GM12878 (cell line): Measurements from ENCODE around the gene RERE. TPM values are rescaled to one million over a fixed set of nuclear protein-coding genes. Genes with fewer than 3 reads are reported as not detected.

Experiments
- ATAC-seq: fragments of 200-7000 bp; cut with Tn5 transposase; 3 replicates; pipeline ENCODE4 v1.9.1; 2020; ENCODE audit warnings: mild to moderate bottlenecking, moderate library complexity
- BruUV-seq: library from RNA; stranded (reverse); fragments of 400-500 nt; replicated peaks from 2 replicates; lab custom pipeline; 2021; lab: Mats Ljungman, UMichigan
- CTCF ChIA-PET: fragments of 300-600 bp; sonication (Branson Sonifier 250); formaldehyde crosslinking; extraction: SDS; loops from one replicate; lab custom pipeline; 2021; ENCODE audit warnings: inconsistent platforms; lab: Yijun Ruan, JAX
- POLR2A ChIA-PET: fragments of 350-600 bp; formaldehyde crosslinking; extraction: SDS; loops from one replicate; lab custom pipeline; 2021; ENCODE audit warnings: inconsistent platforms; lab: Charles Lee
- RAD21 ChIA-PET: fragments of 300-600 bp; sonication (Branson Sonifier 250); formaldehyde crosslinking; loops from one replicate; lab custom pipeline; 2023; ENCODE audit warnings: antibody characterized with exemption; ENCODE audit not compliant: unreplicated experiment; lab: Charles Lee
- SMC1A ChIA-PET: fragments of 300-600 bp; sonication (Branson Sonifier 250); formaldehyde crosslinking; loops from one replicate; lab custom pipeline; 2023; ENCODE audit not compliant: unreplicated experiment, uncharacterized antibody; lab: Charles Lee
- DNase-seq: peaks from one replicate; pipeline ENCODE4 v3.0.0-alpha.2; 2011; ENCODE audit warnings: low read depth, low spot score
- FAIRE-seq: peaks from 3 replicates; lab custom pipeline; 2011; peaks lifted over from hg19 to GRCh38; lab: Jason Lieb, UNC
- H2AFZ ChIP-seq: 2 replicates; pipeline ENCODE4 v1.6.0; 2011; ENCODE audit warnings: low read depth, low read length, control low read depth; ENCODE audit not compliant: control insufficient read depth
- H3K27ac ChIP-seq: 2 replicates; pipeline ENCODE4 v1.5.1; 2011; ENCODE audit warnings: control low read depth; ENCODE audit not compliant: control insufficient read depth, insufficient read depth
- H3K27me3 ChIP-seq, 2 experiments: replicated peaks in 1 of 2; 2 replicates each; pipeline versions ENCODE4 v1.6.0 to v1.6.1; 2011; ENCODE audit warnings: low read length in 1 of 2; ENCODE audit not compliant: control insufficient read depth in 2 of 2, insufficient read depth in 2 of 2
- H3K36me3 ChIP-seq, 2 experiments: 2 replicates each; pipeline ENCODE4 v1.5.1; 2011; ENCODE audit warnings: low read length in 1 of 2; ENCODE audit not compliant: control insufficient read depth in 2 of 2, insufficient read depth in 2 of 2
- H3K4me1 ChIP-seq: 2 replicates; pipeline ENCODE4 v1.6.1; 2011; ENCODE audit warnings: mild to moderate bottlenecking, low read length, moderate library complexity, mixed read lengths; ENCODE audit not compliant: control insufficient read depth, insufficient read depth
- H3K4me2 ChIP-seq: 2 replicates; pipeline ENCODE4 v1.6.0; 2011; ENCODE audit warnings: control low read depth; ENCODE audit not compliant: control insufficient read depth, insufficient read depth
- H3K4me3 ChIP-seq: fragments of 200-600 bp; sonication (generic); 2 replicates; pipeline ENCODE4 v1.5.1; 2016
- H3K79me2 ChIP-seq: 2 replicates; pipeline ENCODE4 v1.6.0; 2011; ENCODE audit warnings: low read length; ENCODE audit not compliant: control insufficient read depth, insufficient read depth
- H3K9ac ChIP-seq: 2 replicates; pipeline ENCODE4 v1.8.0; 2011; ENCODE audit warnings: low read length, control low read depth, mixed read lengths; ENCODE audit not compliant: control insufficient read depth, insufficient read depth
- H3K9me3 ChIP-seq: replicated peaks from 3 replicates; pipeline ENCODE4 v1.5.1; 2011; ENCODE audit warnings: mild to moderate bottlenecking, low read length; ENCODE audit not compliant: control insufficient read depth, insufficient read depth
- H4K20me1 ChIP-seq: 2 replicates; pipeline ENCODE4 v1.6.0; 2011; ENCODE audit not compliant: control insufficient read depth, insufficient read depth
- BACH1 ChIP-seq: fragments of 450-650 bp; IDR thresholded peaks from 2 replicates; pipeline ENCODE4 v1.6.1; 2017; ENCODE audit warnings: mild to moderate bottlenecking, borderline replicate concordance
- BMI1 ChIP-seq: fragments of 450-650 bp; IDR thresholded peaks from 2 replicates; pipeline ENCODE4 v1.6.1; 2016; ENCODE audit warnings: mild to moderate bottlenecking, moderate library complexity, borderline replicate concordance
- CREM ChIP-seq: IDR thresholded peaks from 2 replicates; pipeline ENCODE4 v1.6.1; 2014; ENCODE audit warnings: antibody characterized with exemption, low read depth
- EGR1 ChIP-seq, 2 experiments: IDR thresholded peaks; 1 replicate in 1 of 2; 2 replicates in 1 of 2; pipeline ENCODE4 v1.6.1; 2011 to 2012; ENCODE audit warnings: low read depth in 2 of 2, low read length in 2 of 2, borderline replicate concordance in 1 of 2, mild to moderate bottlenecking in 1 of 2, moderate library complexity in 1 of 2
- HDGF ChIP-seq: fragments of 450-650 bp; IDR thresholded peaks from 2 replicates; pipeline ENCODE4 v1.6.1; 2016; ENCODE audit warnings: antibody characterized with exemption
- IRF5 ChIP-seq: fragments of 450-650 bp; IDR thresholded peaks from 2 replicates; pipeline ENCODE4 v1.6.1; 2017; ENCODE audit warnings: borderline replicate concordance
- NBN ChIP-seq: fragments of 450-650 bp; IDR thresholded peaks from 2 replicates; pipeline ENCODE4 v1.6.1; 2016
- NR2F1 ChIP-seq: fragments of 450-650 bp; conservative IDR thresholded peaks from 2 replicates; pipeline ENCODE4 v1.6.1; 2017; ENCODE audit warnings: mild to moderate bottlenecking
- USF2 ChIP-seq: IDR thresholded peaks from 2 replicates; pipeline ENCODE4 v1.6.1; 2011; ENCODE audit warnings: low read depth, low read length, improper control_type of control experiment, borderline replicate concordance
- WRNIP1 ChIP-seq: IDR thresholded peaks from 2 replicates; pipeline ENCODE4 v1.6.1; 2011; ENCODE audit warnings: low read depth, low read length, improper control_type of control experiment, borderline replicate concordance
- ZBTB33 ChIP-seq: fragments of 450-650 bp; IDR thresholded peaks from 2 replicates; pipeline ENCODE4 v1.6.1; 2017; ENCODE audit warnings: mild to moderate bottlenecking
- WGBS: methylation state at CpG from one replicate; pipeline ENCODE4 v1.1.6; 2016; ENCODE audit warnings: low lambda C conversion rate; ENCODE audit not compliant: insufficient replicate concordance, insufficient coverage; ENCODE audit errors: missing lambda C conversion rate; 5-methylcytosine and 5-hydroxymethylcytosine counted together
- in situ Hi-C: fragments of 300-500 bp; cut with MboI; formaldehyde crosslinking; loops from 9 replicates; pipeline ENCODE4 v1.14.3; 2018; ENCODE audit warnings: mixed read lengths
- intact Hi-C: fragments of 100-400 bp; cut with micrococcal nuclease; formaldehyde crosslinking; loops from one replicate; pipeline ENCODE4 v1.14.2; 2022; ENCODE audit not compliant: unreplicated experiment
- polyA plus RNA-seq, 11 experiments: library from polyadenylated mRNA; depleted of rRNA in 4 of 11; unstranded in 6 of 11; stranded (reverse) in 5 of 11; fragments of >200 nt; fragmentation: Nextera tagmentation in 4 of 11; fragmentation: Illumina TruSeq in 1 of 11; extraction: Ambion mirVana in 4 of 11; extraction: Trizol in 1 of 11; gene quantifications; 1 replicate in 1 of 11; 2 replicates in 10 of 11; pipeline versions ENCODE4 v1.2.1 to v1.2.3, GENCODE V29; 2011 to 2016; ENCODE audit warnings: inconsistent platforms in 2 of 11, missing spikeins in 2 of 11, low read depth in 1 of 11
- total RNA-seq, 4 experiments: library from RNA; depleted of rRNA in 3 of 4; stranded (reverse); fragments of >200 nt in 3 of 4; fragmentation: Illumina TruSeq in 1 of 4; extraction: Trizol in 1 of 4; gene quantifications; 2 replicates each; pipeline versions ENCODE4 v1.2.1 to v1.2.3, GENCODE V29; 2013 to 2021

Gene RERE
- total and polyA plus RNA-seq, 10 of the 15 experiments (the other 5 are each of a cell fraction or from before 2014, with no cell fraction given), result 5.2 to 60.5 (median 20.2) TPM

GRCh38 chr1:8360493-8361197 is 456.8 kb downstream of the RERE start:
- no peaks in the 10 kb centered on the region for H3K9me3 ChIP-seq
- intact Hi-C loops, result no loop called here
- no peaks in the 10 kb centered on the region for H3K4me1 ChIP-seq
- ChIA-PET POLR2A (no interaction called here), SMC1A (no interaction called here), RAD21 (no interaction called here), CTCF (interaction anchor here (1.6 kb wide), 1 partner anchor 488 kb away, joined by 4 read pairs; no protein-coding TSS in a partner anchor)
- no peak for FAIRE-seq
- no peak overlapping the region for H3K4me3 ChIP-seq
- H3K4me2 ChIP-seq, result no peak overlapping the region
- H3K27ac ChIP-seq, result no peak overlapping the region
- TF ChIP-seq NR2F1 (no peak), USF2 (no peak), IRF5 (no peak), ZBTB33 (no peak), CREM (no peak), WRNIP1 (no peak), BMI1 (no peak), NBN (no peak), EGR1 (IDR thresholded peaks at IDR 0.05; ENCODE audit: borderline replicate concordance in 1 of 2, low read depth in 2 of 2, low read length in 2 of 2) (no peak), BACH1 (no peak), HDGF (no peak)
- WGBS, result 100% methylated on average over 14 of the region's 26 CpGs
- H2AFZ ChIP-seq, result no peak overlapping the region
- BruUV-seq, result no TSS peak
- ATAC-seq, result no peak
- H3K27me3 ChIP-seq, result no peaks in the 10 kb centered on the region
- no peak overlapping the region for H3K9ac ChIP-seq
- no peaks in the 10 kb centered on the region for H3K79me2 ChIP-seq
- no peak for DNase-seq
- H4K20me1 ChIP-seq, result no peaks in the 10 kb centered on the region
- in situ Hi-C loops, result no loop called here
- H3K36me3 ChIP-seq, result peaks cover 24 to 73% of the 10 kb centered on the region in 2 experiments
